Activated CD4-positive, CD25-positive, alpha-beta regulatory T cell treated with anti-CD3 and anti-CD28 coated beads, Interleukin-2, amount 50 U/mL, for 72 hours (primary cell): ENCODE measurements around the gene ITIH5.
"Not testable (repeated sequence)": the region's sequence is repeated elsewhere in the genome, so short reads cannot be mapped to it uniquely, and the experiment has no call there.

Experiments used
- DNase-seq: peaks from one replicate; pipeline ENCODE4 v3.0.0; 2021

Gene ITIH5

GRCh38 chr10:7666253-7667023, at the start of gene ITIH5:
ITIH5 (minus strand) TSS chr10:7666966; CDS start chr10:7666892, 74 bp downstream.
- DNase-seq = no peak

GRCh38 chr10:7715515-7715914, 48.7 kb upstream of the ITIH5 start:
- no peak for DNase-seq

GRCh38 chr10:7711075-7711474, 44.3 kb upstream of the ITIH5 start:
- not testable (repeated sequence) for DNase-seq

- no peak for DNase-seq
Measured at GRCh38 chr10:7710446-7710845, 43.7 kb upstream of the ITIH5 start.

- no peak for DNase-seq
Measured at GRCh38 chr10:7708832-7709231, 42.1 kb upstream of the ITIH5 start.

GRCh38 chr10:7707858-7708622, 41.3 kb upstream of the ITIH5 start:
- no peak for DNase-seq

- no peak for DNase-seq
Measured at GRCh38 chr10:7707102-7707501, 40.3 kb upstream of the ITIH5 start.

GRCh38 chr10:7706534-7707073, 39.8 kb upstream of the ITIH5 start:
- no peak for DNase-seq

GRCh38 chr10:7705341-7705740, 38.6 kb upstream of the ITIH5 start:
- DNase-seq = no peak

GRCh38 chr10:7704071-7705016, 37.6 kb upstream of the ITIH5 start:
- no peak for DNase-seq

- DNase-seq = no peak
Measured at GRCh38 chr10:7703140-7703539, 36.4 kb upstream of the ITIH5 start, which contains the start of gene ITIH2. ITIH2 (plus strand) TSS chr10:7703316; CDS start chr10:7703435, 119 bp downstream.

- DNase-seq = no peak
Measured at GRCh38 chr10:7702288-7702812, 35.6 kb upstream of the ITIH5 start.

GRCh38 chr10:7701158-7701742, 34.5 kb upstream of the ITIH5 start:
- no peak for DNase-seq

- no peak for DNase-seq
Measured at GRCh38 chr10:7700577-7701125, 33.9 kb upstream of the ITIH5 start.

- no peak for DNase-seq
Measured at GRCh38 chr10:7697426-7697825, 30.7 kb upstream of the ITIH5 start.

GRCh38 chr10:7696545-7696944, 29.8 kb upstream of the ITIH5 start:
- no peak for DNase-seq

GRCh38 chr10:7693194-7693593, 26.4 kb upstream of the ITIH5 start:
- DNase-seq = not testable (repeated sequence)

- not testable (repeated sequence) for DNase-seq
Measured at GRCh38 chr10:7692368-7692767, 25.6 kb upstream of the ITIH5 start.

- not testable (repeated sequence) for DNase-seq
Measured at GRCh38 chr10:7690885-7691597, 24.3 kb upstream of the ITIH5 start.

- DNase-seq = no peak
Measured at GRCh38 chr10:7689591-7689990, 22.8 kb upstream of the ITIH5 start.
